ENCODE measurements around the gene FSTL5. TPM values are rescaled to one million over a fixed set of nuclear protein-coding genes. Genes with fewer than 3 reads are reported as not detected.

Gene FSTL5
- total and polyA plus RNA-seq, 2 of the 8 experiments (the other 6 are each of a cell fraction or from before 2014, with no cell fraction given), result 0.09 to 0.32 TPM

GRCh38 chr4:162131256-162131655, 32.5 kb downstream of the FSTL5 start:
- Histone ChIP-seq H3K14ac (ENCODE audit: insufficient read length) (no peak overlapping the region), H2BK15ac (ENCODE audit: low read length) (no peak overlapping the region), H3K23me2 (ENCODE audit: low read depth, low read length) (no peaks in the 10 kb centered on the region), H3K36me3 (ENCODE audit: control insufficient read depth in 2 of 4, insufficient read depth in 4 of 4, low read length in 3 of 4) (no peaks in the 10 kb centered on the region), H3K79me2 (ENCODE audit: control insufficient read depth in 1 of 2, insufficient read depth in 2 of 2, low read length in 2 of 2) (no peaks in the 10 kb centered on the region), H2BK5ac (ENCODE audit: low read depth, low read length) (no peak overlapping the region), H3K4me1 (replicated peaks in 1 of 4; ENCODE audit: control insufficient read depth in 3 of 4, insufficient read depth in 4 of 4, low read length in 3 of 4) (peaks cover 0 to 2% (median 0%) of the 10 kb centered on the region in 4 experiments; a peak in 1 of 7 replicates), H4K8ac (ENCODE audit: extremely low read depth, insufficient read depth, low read length) (no peak overlapping the region), H3K56ac (replicated peaks; ENCODE audit: insufficient read length, low read depth, low read length) (no peak overlapping the region), H4K5ac (ENCODE audit: insufficient read length, low read depth, low read length) (no peak overlapping the region), H3K27ac (ENCODE audit: low read depth, low read length) (no peak overlapping the region), H3K18ac (ENCODE audit: extremely low read depth, low read length) (no peak overlapping the region), H2AFZ (ENCODE audit: low read length) (no peak overlapping the region), H3K9me3 (ENCODE audit: insufficient read depth in 2 of 2, low read depth in 1 of 2, low read length in 1 of 2) (no peaks in the 10 kb centered on the region), H3K4me2 (ENCODE audit: insufficient read depth in 1 of 2, low read depth in 2 of 2, low read length in 2 of 2) (no peak overlapping the region), H2BK12ac (ENCODE audit: low read depth, low read length) (no peak overlapping the region), H3K23ac (ENCODE audit: insufficient read length) (no peak overlapping the region), H4K91ac (replicated peaks; ENCODE audit: insufficient read length, low read length) (no peak overlapping the region), H3K27me3 (replicated peaks in 1 of 4; ENCODE audit: control insufficient read depth in 3 of 4, extremely low read depth in 1 of 4, insufficient read depth in 3 of 4, low read length in 3 of 4) (no peaks in the 10 kb centered on the region), H4K20me1 (replicated peaks in 1 of 2; ENCODE audit: control insufficient read depth in 1 of 2, insufficient read depth in 2 of 2, low read length in 2 of 2) (no peaks in the 10 kb centered on the region), H2AK5ac (ENCODE audit: low read depth, low read length) (no peak overlapping the region), H3K4ac (replicated peaks; ENCODE audit: insufficient read length, low read depth, low read length) (no peak overlapping the region), H3K79me1 (ENCODE audit: low read depth, low read length) (no peaks in the 10 kb centered on the region), H3K4me3 (ENCODE audit: extremely low read depth in 1 of 4, insufficient read depth in 2 of 4, low read depth in 3 of 4, low read length in 4 of 4) (no peak overlapping the region), H3K9ac (replicated peaks in 1 of 4; ENCODE audit: extremely low read depth in 1 of 4, low read depth in 3 of 4, low read length in 3 of 4) (no peak overlapping the region), H2BK120ac (replicated peaks; ENCODE audit: low read depth, low read length) (no peak overlapping the region), H2BK20ac (ENCODE audit: low read length) (no peak overlapping the region)
- WGBS, 2 experiments (ENCODE audit: extremely low coverage in 1 of 2, insufficient coverage in 1 of 2, insufficient read length in 1 of 2, insufficient replicate concordance in 2 of 2, low coverage in 1 of 2, low lambda C conversion rate in 2 of 2, missing lambda C conversion rate in 1 of 2), result 83% methylated on average over 2 of the region's 2 CpGs; no CpG with 5 or more reads in 1 of the 2 experiments
- FAIRE-seq (no peak), DNase-seq (ENCODE audit: low read depth in 1 of 2, low spot score in 2 of 2) (no peak)
- ChIA-PET POLR2A (ENCODE audit: partially characterized antibody) (no interaction called here), CTCF (ENCODE audit: partially characterized antibody) (no interaction called here)
- no peak for TF ChIP-seq ASH2L (IDR thresholded peaks at IDR 0.05; ENCODE audit: low read length)

All from H1 (cell line).